Choroid plexus epithelial cell (primary cell): Measurements from ENCODE around the gene PDE6B.
A peak's percentile ranks its signal among the peaks of the same experiment; 100 is the strongest.

ENCODE experiments used
- DNase-seq: peaks from one replicate; pipeline ENCODE4 v3.0.0-alpha.2; 2010; ENCODE audit warnings: low read depth
- H3K4me3 ChIP-seq: 2 replicates; pipeline ENCODE4 v1.5.1; 2011; ENCODE audit warnings: low read depth, mild to moderate bottlenecking, control low read depth, low read length, moderate library complexity
- CTCF ChIP-seq: conservative IDR thresholded peaks from 2 replicates; pipeline ENCODE4 v1.5.1; 2011; ENCODE audit warnings: low read depth, mild to moderate bottlenecking, control low read depth, inconsistent platforms, low read length, moderate library complexity

PDE6B gene

GRCh38 chr4:610411-611261 is 14.7 kb upstream of the PDE6B start:
- no peak overlapping the region for H3K4me3 ChIP-seq
- peak; percentile 41 for DNase-seq
- no peak for TF ChIP-seq CTCF

DNA sequence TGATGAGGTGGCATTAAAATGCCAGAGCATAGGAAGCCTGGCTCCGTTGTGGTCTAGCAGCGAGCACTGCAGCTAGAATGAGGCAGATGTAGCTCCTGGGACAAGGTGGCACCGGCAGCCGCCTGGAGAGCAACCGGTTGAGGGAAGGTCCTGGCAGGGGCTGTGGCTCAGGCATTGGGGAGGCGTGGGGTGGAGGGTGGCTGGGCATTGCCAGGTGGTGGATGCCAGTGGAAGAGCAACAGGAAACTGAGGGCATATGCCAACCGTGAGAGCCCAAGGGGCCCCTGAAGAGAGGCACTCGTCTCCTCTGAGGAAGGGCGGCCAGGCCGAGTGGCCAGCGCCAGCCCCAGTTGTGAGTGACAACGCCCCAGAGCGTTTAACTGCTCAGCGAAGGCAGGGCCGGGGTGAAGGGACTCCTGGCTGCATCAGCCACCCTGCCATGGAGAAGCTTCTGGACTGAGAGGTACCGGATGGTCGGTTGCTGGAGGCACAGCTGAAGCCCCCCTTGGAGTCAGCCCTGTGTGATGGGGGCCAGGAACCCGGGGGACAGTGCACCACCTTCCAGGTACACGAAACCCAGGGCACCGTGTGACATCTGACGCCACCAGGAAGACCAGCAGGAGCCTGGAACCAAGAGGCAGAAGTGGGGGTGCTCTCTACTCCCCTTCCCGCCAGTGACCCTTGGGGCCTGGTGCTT is 13.2 kb upstream of the PDE6B start:
- no peak for TF ChIP-seq CTCF
- H3K4me3 ChIP-seq: no peak overlapping the region
- DNase-seq: no peak

DNA sequence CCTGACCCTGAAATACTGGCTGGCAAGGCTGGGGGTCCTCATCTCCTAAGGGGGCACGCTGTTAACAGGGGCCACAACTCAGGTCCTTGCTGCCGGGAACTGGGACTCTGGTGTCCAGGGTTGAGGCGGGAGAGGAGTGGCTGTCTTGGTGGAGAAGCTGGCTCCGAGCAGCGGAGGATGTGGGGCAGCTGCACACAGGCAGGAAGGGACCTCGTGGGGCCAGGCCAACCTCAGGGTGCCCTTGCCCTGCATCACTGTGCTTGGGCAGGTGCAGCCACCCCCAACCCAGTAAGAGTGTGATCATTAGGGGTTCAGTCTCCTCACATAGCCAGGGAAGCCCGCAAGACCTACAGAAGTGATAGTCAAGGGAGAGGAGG is 12.6 kb upstream of the PDE6B start:
- no peak overlapping the region for H3K4me3 ChIP-seq
- no peak for TF ChIP-seq CTCF
- DNase-seq: no peak

DNA sequence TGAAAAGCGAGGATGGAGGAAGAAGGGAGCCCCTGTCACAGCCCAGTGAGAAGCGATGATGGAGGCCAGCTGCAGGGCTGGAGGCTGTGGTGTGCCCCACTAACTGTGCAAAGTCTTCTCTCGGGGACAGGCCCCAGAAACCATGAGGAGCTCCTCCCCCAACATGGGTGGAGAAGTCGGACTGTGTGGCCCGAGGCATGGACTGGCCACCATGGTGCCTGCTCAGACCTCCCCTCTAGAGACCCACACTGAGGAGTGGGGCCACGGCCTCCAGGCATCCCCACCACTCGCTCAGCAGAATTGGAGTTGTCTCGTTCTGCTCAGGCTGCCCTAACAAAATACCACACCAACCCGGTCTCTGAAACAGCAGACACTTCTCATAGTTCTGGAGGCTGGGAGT is 12.2 kb upstream of the PDE6B start:
- no peak for DNase-seq
- no peak for TF ChIP-seq CTCF
- H3K4me3 ChIP-seq: no peak overlapping the region

GRCh38 chr4:616091-616490 is 9.3 kb upstream of the PDE6B start:
- H3K4me3 ChIP-seq: no peak overlapping the region
- no peak for TF ChIP-seq CTCF
- no peak for DNase-seq

DNA sequence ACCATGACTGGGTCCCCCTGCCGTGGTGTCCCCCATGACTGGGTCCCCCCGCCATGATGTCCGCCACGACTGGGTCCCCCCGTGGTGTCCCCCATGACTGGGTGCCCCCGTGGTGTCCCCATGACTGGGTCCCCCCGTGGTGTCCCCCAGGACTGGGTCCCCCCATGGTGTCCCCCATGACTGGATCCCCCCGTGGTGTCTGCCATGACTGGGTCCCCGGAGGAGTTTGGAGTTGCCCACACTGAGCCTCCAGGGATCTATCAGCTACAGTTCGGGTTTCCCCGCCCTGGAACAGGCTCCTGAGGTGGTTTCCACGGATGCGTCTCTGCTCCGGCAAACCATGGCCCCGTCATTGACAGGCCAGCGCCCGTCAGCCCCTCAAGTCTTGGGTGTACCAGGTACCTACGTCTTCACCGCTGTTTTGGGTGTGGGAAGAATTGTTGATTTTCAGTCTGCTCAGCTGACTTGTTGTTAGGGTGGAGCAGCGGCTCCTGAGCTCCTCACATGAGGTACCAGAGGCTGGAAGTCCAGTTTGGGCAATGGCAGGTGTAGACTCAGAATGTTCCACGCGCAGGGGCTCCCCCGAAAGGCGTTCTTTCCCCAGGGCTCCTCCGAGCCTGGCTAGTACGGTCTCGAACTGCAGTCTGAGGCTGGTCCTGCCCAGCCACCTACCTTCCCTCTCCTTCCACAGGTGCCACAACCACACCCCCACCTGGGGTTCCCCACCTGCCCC is 8.3 kb upstream of the PDE6B start:
- TF ChIP-seq CTCF: no peak
- DNase-seq: no peak
- H3K4me3 ChIP-seq: no peak overlapping the region
